Measurements from ENCODE around the gene USP6. TPM values are rescaled to one million over a fixed set of nuclear protein-coding genes. Genes with fewer than 3 reads are reported as not detected.
"Not testable (repeated sequence)": the region's sequence is repeated elsewhere in the genome, so short reads cannot be mapped to it uniquely, and the experiment has no call there.

The USP6 gene
- total and polyA plus RNA-seq, 4 donors, result under 0.01 to 0.18 (median 0.05) TPM; not detected in 1

DNA sequence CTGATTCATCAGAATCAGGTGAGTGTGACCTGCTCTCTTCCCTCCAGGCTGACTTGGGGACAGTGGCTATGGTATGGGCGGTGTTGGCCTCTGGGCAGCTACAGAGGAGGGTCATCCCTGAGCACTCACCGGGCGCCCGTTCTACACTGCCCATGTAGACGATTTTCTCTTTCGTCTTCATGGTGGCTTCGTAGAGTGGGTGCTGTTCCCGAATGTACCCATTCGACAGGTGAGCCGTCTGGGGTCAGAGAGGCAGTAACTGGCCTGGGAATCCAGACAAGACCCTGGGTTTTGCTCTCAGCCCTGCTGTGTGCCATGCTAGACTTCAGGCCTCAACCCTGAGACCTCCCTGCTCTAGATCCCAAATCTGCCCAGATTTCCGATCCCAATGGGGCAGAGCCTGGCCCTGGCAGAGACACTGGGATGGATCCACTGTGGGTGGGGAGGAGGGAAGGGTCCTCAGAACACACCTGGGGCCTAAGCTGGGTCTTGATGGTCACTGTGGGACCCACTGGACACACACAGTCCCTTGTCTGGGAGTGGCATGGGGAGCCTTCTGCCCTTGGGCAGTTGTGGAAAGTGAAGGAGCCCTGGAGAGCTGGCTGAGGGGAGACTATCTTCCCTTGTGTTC is 13.2 kb downstream of the USP6 start (continued):
- TF ChIP-seq, protein P1, sequence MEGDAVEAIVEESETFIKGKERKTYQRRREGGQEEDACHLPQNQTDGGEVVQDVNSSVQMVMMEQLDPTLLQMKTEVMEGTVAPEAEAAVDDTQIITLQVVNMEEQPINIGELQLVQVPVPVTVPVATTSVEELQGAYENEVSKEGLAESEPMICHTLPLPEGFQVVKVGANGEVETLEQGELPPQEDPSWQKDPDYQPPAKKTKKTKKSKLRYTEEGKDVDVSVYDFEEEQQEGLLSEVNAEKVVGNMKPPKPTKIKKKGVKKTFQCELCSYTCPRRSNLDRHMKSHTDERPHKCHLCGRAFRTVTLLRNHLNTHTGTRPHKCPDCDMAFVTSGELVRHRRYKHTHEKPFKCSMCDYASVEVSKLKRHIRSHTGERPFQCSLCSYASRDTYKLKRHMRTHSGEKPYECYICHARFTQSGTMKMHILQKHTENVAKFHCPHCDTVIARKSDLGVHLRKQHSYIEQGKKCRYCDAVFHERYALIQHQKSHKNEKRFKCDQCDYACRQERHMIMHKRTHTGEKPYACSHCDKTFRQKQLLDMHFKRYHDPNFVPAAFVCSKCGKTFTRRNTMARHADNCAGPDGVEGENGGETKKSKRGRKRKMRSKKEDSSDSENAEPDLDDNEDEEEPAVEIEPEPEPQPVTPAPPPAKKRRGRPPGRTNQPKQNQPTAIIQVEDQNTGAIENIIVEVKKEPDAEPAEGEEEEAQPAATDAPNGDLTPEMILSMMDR (IDR thresholded peaks at IDR 0.05; ENCODE audit: low read depth, low read length, missing input control), result no peak
- no peak for TF ChIP-seq FOXA2 (IDR thresholded peaks at IDR 0.05)
- TF ChIP-seq NR2F2 (IDR thresholded peaks at IDR 0.05), result no peak

DNA sequence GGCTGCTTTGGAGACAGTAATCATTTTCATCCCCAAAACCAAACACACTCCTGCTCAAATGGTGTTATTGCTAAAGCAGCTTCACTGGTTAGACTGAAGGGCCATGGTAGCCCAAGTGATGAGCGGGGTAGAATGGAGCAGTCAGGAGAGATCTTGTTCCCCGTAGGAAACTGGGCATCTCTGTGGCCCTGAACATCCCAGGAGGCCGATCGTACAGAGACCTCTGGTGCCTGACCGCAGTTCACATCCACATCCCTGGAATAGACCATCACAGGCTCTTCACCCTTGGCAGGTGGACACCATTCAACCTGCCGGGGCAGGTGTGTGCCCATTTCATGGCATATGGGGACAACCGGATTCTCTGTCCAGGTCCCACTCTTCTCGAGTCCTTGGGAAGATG is 13.9 kb downstream of the USP6 start:
- H3K4me1 ChIP-seq (ENCODE audit: control insufficient read depth in 4 of 4, insufficient read depth in 4 of 4, low read length in 3 of 4); H3K36me3 ChIP-seq (ENCODE audit: control insufficient read depth in 4 of 4, insufficient read depth in 3 of 4, low read depth in 1 of 4, low read length in 3 of 4); H3K4me3 ChIP-seq (ENCODE audit: low read depth in 1 of 3, low read length in 3 of 3); H3K9me3 ChIP-seq (ENCODE audit: control insufficient read depth in 4 of 4, low read length in 3 of 4); H3K27ac ChIP-seq (ENCODE audit: low read depth in 1 of 2, low read length in 2 of 2); H3K27me3 ChIP-seq (ENCODE audit: control insufficient read depth in 4 of 4, insufficient read depth in 4 of 4, low read length in 3 of 4); DNase-seq (ENCODE audit: low spot score); H3K9ac ChIP-seq (ENCODE audit: low read depth in 1 of 2, low read length in 2 of 2): not testable (repeated sequence)
- 88% methylated on average over 8 of the region's 8 CpGs for WGBS

DNA sequence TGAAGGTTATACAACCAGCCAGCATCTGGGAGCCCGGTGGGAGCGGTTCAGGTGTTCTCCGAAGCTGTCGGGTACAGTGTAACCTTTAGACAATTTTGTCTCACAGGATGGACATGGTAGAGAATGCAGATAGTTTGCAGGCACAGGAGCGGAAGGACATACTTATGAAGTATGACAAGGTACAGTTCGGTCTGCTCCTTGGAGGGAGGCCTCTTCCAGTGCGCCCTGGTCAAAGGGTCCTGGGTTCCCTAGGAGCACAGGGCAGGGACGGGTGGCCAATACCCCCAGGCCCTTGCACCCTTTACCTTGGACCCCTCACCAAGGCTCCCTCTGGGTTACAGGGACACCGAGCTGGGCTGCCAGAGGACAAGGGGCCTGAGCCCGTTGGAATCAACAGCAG is 14.4 kb downstream of the USP6 start:
- not testable (repeated sequence) for H3K9ac ChIP-seq (ENCODE audit: low read depth in 1 of 2, low read length in 2 of 2); H3K27me3 ChIP-seq (ENCODE audit: control insufficient read depth in 4 of 4, insufficient read depth in 4 of 4, low read length in 3 of 4); DNase-seq (ENCODE audit: low spot score); H3K27ac ChIP-seq (ENCODE audit: low read depth in 1 of 2, low read length in 2 of 2); H3K4me1 ChIP-seq (ENCODE audit: control insufficient read depth in 4 of 4, insufficient read depth in 4 of 4, low read length in 3 of 4); H3K4me3 ChIP-seq (ENCODE audit: low read depth in 1 of 3, low read length in 3 of 3); H3K36me3 ChIP-seq (ENCODE audit: control insufficient read depth in 4 of 4, insufficient read depth in 3 of 4, low read depth in 1 of 4, low read length in 3 of 4); H3K9me3 ChIP-seq (ENCODE audit: control insufficient read depth in 4 of 4, low read length in 3 of 4)
- 91% methylated on average over 10 of the region's 10 CpGs for WGBS

DNA sequence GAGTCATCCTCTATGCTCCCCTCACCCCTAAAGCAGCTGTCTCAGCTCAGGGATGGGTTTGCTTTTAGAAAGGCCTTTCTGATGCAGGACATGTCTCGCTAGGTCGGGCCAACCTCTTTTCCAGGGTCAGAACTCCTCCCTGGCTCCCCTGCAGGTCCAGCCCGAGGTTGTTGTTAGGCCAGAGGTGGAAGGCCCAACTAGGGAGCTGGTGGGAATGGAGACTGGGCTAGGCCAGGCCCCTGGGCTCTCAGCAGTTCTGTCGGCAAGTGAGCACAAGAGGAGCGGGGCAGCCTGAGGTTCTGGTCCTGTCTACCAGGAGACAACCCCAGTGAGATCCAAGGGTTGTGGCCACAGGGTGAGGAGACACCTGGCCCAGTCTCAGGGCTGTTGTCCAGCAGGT is 14.9 kb downstream of the USP6 start:
- not testable (repeated sequence) for H3K4me3 ChIP-seq (ENCODE audit: low read depth in 1 of 3, low read length in 3 of 3); H3K27ac ChIP-seq (ENCODE audit: low read depth in 1 of 2, low read length in 2 of 2); DNase-seq (ENCODE audit: low spot score); H3K36me3 ChIP-seq (ENCODE audit: control insufficient read depth in 4 of 4, insufficient read depth in 3 of 4, low read depth in 1 of 4, low read length in 3 of 4); H3K4me1 ChIP-seq (ENCODE audit: control insufficient read depth in 4 of 4, insufficient read depth in 4 of 4, low read length in 3 of 4); H3K9ac ChIP-seq (ENCODE audit: low read depth in 1 of 2, low read length in 2 of 2); H3K9me3 ChIP-seq (ENCODE audit: control insufficient read depth in 4 of 4, low read length in 3 of 4); H3K27me3 ChIP-seq (ENCODE audit: control insufficient read depth in 4 of 4, insufficient read depth in 4 of 4, low read length in 3 of 4)
- WGBS, result 93% methylated on average over 5 of the region's 5 CpGs

- no peaks in the 10 kb centered on the region for H3K27me3 ChIP-seq (ENCODE audit: control insufficient read depth in 4 of 4, insufficient read depth in 4 of 4, low read length in 3 of 4)
- H3K27ac ChIP-seq (ENCODE audit: low read depth in 1 of 2, low read length in 2 of 2), result no peak overlapping the region
- no peaks in the 10 kb centered on the region for H3K36me3 ChIP-seq (ENCODE audit: control insufficient read depth in 4 of 4, insufficient read depth in 3 of 4, low read depth in 1 of 4, low read length in 3 of 4)
- H3K9me3 ChIP-seq (ENCODE audit: control insufficient read depth in 4 of 4, low read length in 3 of 4), result no peaks in the 10 kb centered on the region
- H3K4me1 ChIP-seq (ENCODE audit: control insufficient read depth in 4 of 4, insufficient read depth in 4 of 4, low read length in 3 of 4), result no peaks in the 10 kb centered on the region
- no peak overlapping the region for H3K4me3 ChIP-seq (ENCODE audit: low read depth in 1 of 3, low read length in 3 of 3)
- DNase-seq (ENCODE audit: low spot score), result no peak
- no peak overlapping the region for H3K9ac ChIP-seq (ENCODE audit: low read depth in 1 of 2, low read length in 2 of 2)
- WGBS, result 91% methylated on average over 7 of the region's 7 CpGs
- no peak for TF ChIP-seq RXRA (IDR thresholded peaks at IDR 0.05)
- no peak for TF ChIP-seq MAX (IDR thresholded peaks at IDR 0.05)
- no peak for TF ChIP-seq JUND (IDR thresholded peaks at IDR 0.05)
- TF ChIP-seq, protein P1 (IDR thresholded peaks at IDR 0.05; ENCODE audit: low read depth, low read length, missing input control), result no peak
- TF ChIP-seq HNF4A (conservative IDR thresholded peaks at IDR 0.05), result no peak
- TF ChIP-seq SP1 (IDR thresholded peaks at IDR 0.05), result no peak
- no peak for TF ChIP-seq REST (IDR thresholded peaks at IDR 0.05)
- no peak for TF ChIP-seq FOXA2 (IDR thresholded peaks at IDR 0.05)
- no peak for TF ChIP-seq HNF4G (IDR thresholded peaks at IDR 0.05)
- no peak for TF ChIP-seq RAD21 (IDR thresholded peaks at IDR 0.05)
- no peak for TF ChIP-seq GABPA (IDR thresholded peaks at IDR 0.05 in 1 of 2, conservative IDR thresholded peaks at IDR 0.05 in 1 of 2)
These were observed 15.4 kb downstream of the USP6 start for GRCh38 chr17:5131146-5131715.
